GM23248 (cell line): ENCODE data around the gene LOC101059915.

Experiments
- DNase-seq: peaks from one replicate; pipeline ENCODE4 v3.0.0-alpha.2; 2015
- H2AFZ ChIP-seq: fragments of 200-600 bp; sonication (generic); 2 replicates; pipeline ENCODE4 v1.6.1; 2016; ENCODE audit warnings: antibody characterized with exemption
- H3F3A ChIP-seq: fragments of 200-600 bp; sonication (generic); 2 replicates; pipeline ENCODE4 v1.6.1; 2016; ENCODE audit warnings: mild to moderate bottlenecking, antibody characterized with exemption, mixed run types; ENCODE audit not compliant: insufficient read depth
- H3K27ac ChIP-seq: fragments of 200-600 bp; sonication (generic); 2 replicates; pipeline ENCODE4 v1.5.1; 2016; ENCODE audit warnings: mild to moderate bottlenecking
- H3K27me3 ChIP-seq: fragments of 200-600 bp; sonication (generic); replicated peaks from 2 replicates; pipeline ENCODE4 v1.6.1; 2016; ENCODE audit warnings: mild to moderate bottlenecking; ENCODE audit not compliant: insufficient read depth
- H3K36me3 ChIP-seq: fragments of 200-600 bp; sonication (generic); 2 replicates; pipeline ENCODE4 v1.6.1; 2016; ENCODE audit warnings: low read depth, mild to moderate bottlenecking
- H3K4me1 ChIP-seq: fragments of 200-600 bp; sonication (generic); 2 replicates; pipeline ENCODE4 v1.6.1; 2016; ENCODE audit warnings: mild to moderate bottlenecking; ENCODE audit not compliant: insufficient read depth
- H3K4me2 ChIP-seq: fragments of 200-600 bp; sonication (generic); one replicate; pipeline ENCODE4 v1.6.1; 2016; ENCODE audit warnings: mild to moderate bottlenecking; ENCODE audit not compliant: unreplicated experiment
- H3K4me3 ChIP-seq: fragments of 200-600 bp; sonication (generic); 2 replicates; pipeline ENCODE4 v1.5.1; 2016; ENCODE audit warnings: mild to moderate bottlenecking
- H3K79me2 ChIP-seq: fragments of 200-600 bp; sonication (generic); 2 replicates; pipeline ENCODE4 v1.6.1; 2016; ENCODE audit warnings: mild to moderate bottlenecking; ENCODE audit not compliant: insufficient read depth
- H3K9ac ChIP-seq: fragments of 200-600 bp; sonication (generic); 2 replicates; pipeline ENCODE4 v1.6.1; 2016; ENCODE audit warnings: mild to moderate bottlenecking
- H3K9me2 ChIP-seq: fragments of 200-600 bp; sonication (generic); 2 replicates; pipeline ENCODE4 v1.6.1; 2016; ENCODE audit warnings: mixed run types, mild to moderate bottlenecking, moderate library complexity; ENCODE audit not compliant: insufficient read depth
- H3K9me3 ChIP-seq: fragments of 200-600 bp; sonication (generic); one replicate; pipeline ENCODE4 v1.6.1; 2017; ENCODE audit warnings: low read depth
- H4K20me1 ChIP-seq: fragments of 200-600 bp; sonication (generic); 2 replicates; pipeline ENCODE4 v1.6.0; 2016; ENCODE audit not compliant: insufficient read depth
- EZH2 ChIP-seq: fragments of 200-600 bp; sonication (generic); IDR thresholded peaks from 2 replicates; pipeline ENCODE4 v1.6.1; 2018; ENCODE audit warnings: antibody characterized with exemption, mild to moderate bottlenecking; ENCODE audit not compliant: insufficient read depth, poor library complexity, severe bottlenecking
- EZH2phosphoT487 ChIP-seq: fragments of 200-600 bp; sonication (generic); IDR thresholded peaks from 2 replicates; pipeline ENCODE4 v1.6.1; 2018; ENCODE audit warnings: antibody characterized with exemption, moderate library complexity, mild to moderate bottlenecking, low read depth; ENCODE audit not compliant: insufficient read depth
- WGBS, 2 experiments: methylation state at CpG; one replicate each; pipeline ENCODE4 v1.1.6; 2015 to 2017; ENCODE audit warnings: low lambda C conversion rate in 2 of 2, low coverage in 1 of 2; ENCODE audit errors: missing lambda C conversion rate in 2 of 2; 5-methylcytosine and 5-hydroxymethylcytosine counted together
- in situ Hi-C: fragments of 300-500 bp; cut with MboI; formaldehyde crosslinking; loops from 2 replicates; pipeline ENCODE4 v1.15.0; 2020

LOC101059915 gene

DNA sequence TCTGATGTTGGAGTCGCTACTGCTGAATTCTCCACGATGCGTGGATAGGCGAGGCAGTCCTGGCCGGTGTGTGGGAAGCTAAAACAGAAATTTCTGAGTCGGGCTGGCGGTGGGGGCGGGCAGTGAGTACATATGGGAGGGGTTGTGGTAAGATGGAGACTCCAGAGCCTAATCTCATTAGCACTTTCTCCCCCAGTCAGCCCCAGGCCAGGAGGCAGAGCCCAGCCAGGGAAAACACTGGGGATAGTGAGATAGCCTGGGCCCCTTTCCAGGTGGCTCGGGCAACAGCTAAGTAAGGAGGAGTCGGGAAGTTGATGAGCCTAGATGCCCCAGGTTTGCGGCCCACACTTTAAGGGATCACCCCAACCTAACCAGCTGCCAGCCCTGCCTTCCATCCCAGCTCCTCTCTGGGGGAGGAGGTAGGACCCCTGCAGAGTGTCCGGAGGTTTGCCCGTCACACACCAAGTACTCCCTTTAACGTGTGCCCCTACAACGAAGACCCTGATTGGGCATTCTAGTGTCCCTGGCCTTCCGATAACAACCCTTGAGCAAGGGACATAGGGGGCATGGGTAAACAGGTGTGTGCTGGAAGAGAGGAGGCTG lies 2.4 kb upstream of the LOC101059915 start:
- in situ Hi-C loops = no loop called here
- no peak for TF ChIP-seq EZH2phosphoT487
- TF ChIP-seq EZH2 = no peak
- 83 to 88% methylated on average over 10 to 13 of the region's 16 CpGs for WGBS, 2 experiments
- H3K36me3 ChIP-seq = no peaks in the 10 kb centered on the region
- H3F3A ChIP-seq = no peaks in the 10 kb centered on the region
- no peak overlapping the region for H3K9ac ChIP-seq
- H3K27ac ChIP-seq = no peak overlapping the region
- no peaks in the 10 kb centered on the region for H3K9me3 ChIP-seq
- H4K20me1 ChIP-seq = no peaks in the 10 kb centered on the region
- H3K9me2 ChIP-seq = no peaks in the 10 kb centered on the region
- H3K27me3 ChIP-seq = no peaks in the 10 kb centered on the region
- no peak overlapping the region for H3K4me2 ChIP-seq
- H2AFZ ChIP-seq = no peak overlapping the region
- DNase-seq = no peak
- H3K4me3 ChIP-seq = no peak overlapping the region
- H3K4me1 ChIP-seq = no peaks in the 10 kb centered on the region
- no peaks in the 10 kb centered on the region for H3K79me2 ChIP-seq

- in situ Hi-C loops = no loop called here
- no peaks in the 10 kb centered on the region for H3K4me1 ChIP-seq
Measured at GRCh38 chrX:71665747-71666146, 1.6 kb upstream of the LOC101059915 start.

GRCh38 chrX:71666240-71667223 lies 814 bp upstream of the LOC101059915 start:
- Histone ChIP-seq H3K79me2 (no peaks in the 10 kb centered on the region), H3K9ac (no peak overlapping the region), H3K36me3 (no peaks in the 10 kb centered on the region), H3K4me3 (no peak overlapping the region), H3K4me2 (no peak overlapping the region), H2AFZ (no peak overlapping the region), H3K27ac (no peak overlapping the region), H3F3A (no peaks in the 10 kb centered on the region), H3K9me3 (no peaks in the 10 kb centered on the region), H3K4me1 (no peaks in the 10 kb centered on the region), H3K27me3 (no peaks in the 10 kb centered on the region), H3K9me2 (no peaks in the 10 kb centered on the region), H4K20me1 (no peaks in the 10 kb centered on the region)
- TF ChIP-seq EZH2 (no peak), EZH2phosphoT487 (no peak)
- no peak for DNase-seq
- in situ Hi-C loops = no loop called here
- 82 to 88% methylated on average over 22 to 27 of the region's 48 CpGs for WGBS, 2 experiments

More at GRCh38 chrX:71665747-71666146, 1.6 kb upstream of the LOC101059915 start:
- Histone ChIP-seq H3K4me2 (no peak overlapping the region), H3K36me3 (no peaks in the 10 kb centered on the region), H3K4me3 (no peak overlapping the region), H3K79me2 (no peaks in the 10 kb centered on the region), H3K9ac (no peak overlapping the region), H2AFZ (no peak overlapping the region), H3K9me3 (no peaks in the 10 kb centered on the region), H3K27me3 (no peaks in the 10 kb centered on the region), H3K27ac (no peak overlapping the region), H3F3A (no peaks in the 10 kb centered on the region), H3K9me2 (no peaks in the 10 kb centered on the region), H4K20me1 (no peaks in the 10 kb centered on the region)
- TF ChIP-seq EZH2phosphoT487 = no peak
- no peak for DNase-seq
- 69 to 83% methylated on average over 3 to 9 of the region's 10 CpGs for WGBS, 2 experiments

DNA sequence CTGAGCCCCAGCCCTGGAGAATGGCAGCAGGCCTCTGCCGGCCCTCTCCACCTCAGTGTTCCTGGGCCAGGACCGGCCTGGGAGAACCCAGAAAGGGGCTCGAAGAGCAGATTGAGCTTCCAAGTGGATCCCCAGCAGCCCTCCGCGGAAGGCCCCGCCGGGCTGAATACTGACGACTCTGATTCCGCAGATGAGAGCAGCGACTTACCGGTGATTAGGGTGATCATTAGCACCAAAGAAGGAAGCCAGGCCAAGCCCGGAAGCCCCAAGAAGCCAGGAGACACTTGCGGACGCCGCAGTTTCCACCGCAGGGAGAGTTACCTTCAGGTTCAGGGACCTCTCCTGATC lies 876 bp downstream of the LOC101059915 start:
- Histone ChIP-seq H3K27me3 (no peaks in the 10 kb centered on the region), H3K4me2 (no peak overlapping the region), H3K9me3 (no peaks in the 10 kb centered on the region), H4K20me1 (no peaks in the 10 kb centered on the region), H3K4me3 (no peak overlapping the region), H3K9ac (no peak overlapping the region), H3K9me2 (no peaks in the 10 kb centered on the region), H2AFZ (no peak overlapping the region), H3K4me1 (no peaks in the 10 kb centered on the region), H3K27ac (no peak overlapping the region), H3K36me3 (no peaks in the 10 kb centered on the region), H3F3A (no peaks in the 10 kb centered on the region), H3K79me2 (no peaks in the 10 kb centered on the region)
- WGBS, 2 experiments = 79 to 81% methylated on average over 13 to 16 of the region's 16 CpGs
- in situ Hi-C loops = no loop called here
- no peak for DNase-seq
- TF ChIP-seq EZH2 (no peak), EZH2phosphoT487 (no peak)
